HG03432 (cell line): Measurements from ENCODE around the gene CATSPER1.
"Not testable (repeated sequence)": the region's sequence is repeated elsewhere in the genome, so short reads cannot be mapped to it uniquely, and the experiment has no call there.

ENCODE experiments used
- ATAC-seq: cut with Tn5 transposase; IDR thresholded peaks from one replicate; pipeline ENCODE4 v1.9.1; 2021; ENCODE audit warnings: mild to moderate bottlenecking, moderate library complexity; ENCODE audit not compliant: unreplicated experiment

Gene CATSPER1

DNA sequence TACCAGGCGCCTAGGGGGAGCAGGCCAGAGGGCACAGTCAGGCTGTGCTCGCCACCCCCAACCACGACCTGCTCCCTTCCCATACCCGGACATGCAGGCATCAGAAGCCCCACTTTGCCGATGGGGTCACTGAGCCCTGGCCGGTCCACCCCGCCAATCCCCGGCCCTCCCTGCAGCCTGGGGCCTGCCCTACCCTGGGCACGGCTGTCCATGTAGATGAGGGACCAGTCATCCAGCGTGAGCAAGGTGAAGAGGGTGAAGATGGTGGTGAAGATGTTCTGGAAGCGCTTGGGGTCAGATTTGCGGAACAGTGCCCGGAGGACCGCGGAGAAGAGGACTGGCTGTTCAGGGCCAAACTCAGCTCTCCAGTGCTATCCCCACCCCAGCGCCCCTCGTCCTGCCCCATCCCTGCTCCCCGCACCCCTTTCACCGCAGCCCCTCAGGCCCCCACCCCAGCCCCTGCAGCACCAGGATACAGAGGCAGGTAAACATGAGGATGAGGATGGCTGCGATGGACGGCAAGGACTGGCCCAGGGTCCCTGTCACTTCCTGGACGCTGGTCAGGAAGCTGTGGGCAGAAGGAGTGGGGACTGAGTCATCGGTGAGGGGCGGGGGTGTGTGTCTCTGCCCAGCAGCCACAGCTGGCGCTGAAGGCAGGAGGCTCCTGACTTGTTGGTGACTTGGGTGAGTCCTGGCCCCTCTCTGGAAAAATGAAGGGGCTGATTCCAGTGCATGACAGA lies 5.5 kb downstream of the CATSPER1 start:
- ATAC-seq, result no peak

DNA sequence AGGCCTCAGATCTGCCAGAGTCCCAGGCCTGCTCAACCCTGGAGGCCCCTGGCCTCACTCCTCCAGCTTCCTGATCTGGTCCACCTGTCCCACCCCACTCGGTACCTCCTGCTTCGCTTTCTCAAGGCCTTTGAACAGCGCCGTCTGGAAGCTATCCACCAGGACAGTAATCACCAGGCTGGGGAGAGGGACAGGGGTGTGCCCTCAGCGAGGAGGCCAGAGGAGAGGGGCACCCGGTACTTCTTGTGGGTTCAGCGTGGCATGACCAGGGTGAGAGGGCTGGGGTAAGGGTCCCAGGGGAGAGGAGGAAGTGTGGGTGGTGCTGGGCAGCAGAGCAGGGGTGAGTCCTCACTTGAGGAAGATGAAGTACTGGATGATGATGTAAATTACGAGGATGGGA lies 6.1 kb downstream of the CATSPER1 start:
- no peak for ATAC-seq

DNA sequence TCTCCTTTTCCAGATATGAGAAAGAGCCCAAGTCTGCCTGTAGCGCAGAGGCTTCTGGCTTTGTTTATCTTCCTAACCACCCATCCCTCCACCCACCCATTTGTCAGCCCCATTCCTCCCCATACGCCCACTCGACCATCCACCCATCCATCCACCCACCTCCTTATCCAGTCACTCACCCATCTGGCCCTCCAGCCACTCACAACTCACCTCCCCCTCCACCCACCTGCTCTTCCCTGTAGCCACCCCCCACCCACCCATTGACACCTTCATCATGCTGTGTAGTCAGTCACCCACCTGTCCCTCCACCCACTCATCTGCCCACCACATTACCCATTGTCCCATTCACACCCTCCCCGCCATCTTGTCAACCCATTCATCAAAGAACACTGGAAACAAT lies 9.0 kb downstream of the CATSPER1 start:
- no peak for ATAC-seq

DNA sequence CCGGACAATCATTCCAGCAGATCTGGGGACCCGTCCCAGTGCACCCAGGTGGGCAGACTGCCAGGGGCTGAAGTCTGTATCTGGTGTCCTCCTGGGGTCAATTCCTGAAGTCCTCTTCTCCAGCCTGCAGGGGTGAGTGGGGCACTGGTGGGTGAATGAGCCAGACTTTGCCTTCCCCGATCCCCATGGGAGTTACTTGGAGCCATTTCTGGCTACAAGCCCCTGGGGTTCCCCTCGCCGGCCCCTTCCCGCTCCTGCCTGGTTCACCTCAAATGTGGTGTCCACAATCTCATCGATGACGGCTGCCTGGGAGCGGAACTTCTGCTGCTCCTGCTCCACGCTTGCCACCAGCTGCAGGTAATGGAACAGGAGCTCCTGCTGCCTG lies 9.5 kb downstream of the CATSPER1 start:
- ATAC-seq, result no peak

DNA sequence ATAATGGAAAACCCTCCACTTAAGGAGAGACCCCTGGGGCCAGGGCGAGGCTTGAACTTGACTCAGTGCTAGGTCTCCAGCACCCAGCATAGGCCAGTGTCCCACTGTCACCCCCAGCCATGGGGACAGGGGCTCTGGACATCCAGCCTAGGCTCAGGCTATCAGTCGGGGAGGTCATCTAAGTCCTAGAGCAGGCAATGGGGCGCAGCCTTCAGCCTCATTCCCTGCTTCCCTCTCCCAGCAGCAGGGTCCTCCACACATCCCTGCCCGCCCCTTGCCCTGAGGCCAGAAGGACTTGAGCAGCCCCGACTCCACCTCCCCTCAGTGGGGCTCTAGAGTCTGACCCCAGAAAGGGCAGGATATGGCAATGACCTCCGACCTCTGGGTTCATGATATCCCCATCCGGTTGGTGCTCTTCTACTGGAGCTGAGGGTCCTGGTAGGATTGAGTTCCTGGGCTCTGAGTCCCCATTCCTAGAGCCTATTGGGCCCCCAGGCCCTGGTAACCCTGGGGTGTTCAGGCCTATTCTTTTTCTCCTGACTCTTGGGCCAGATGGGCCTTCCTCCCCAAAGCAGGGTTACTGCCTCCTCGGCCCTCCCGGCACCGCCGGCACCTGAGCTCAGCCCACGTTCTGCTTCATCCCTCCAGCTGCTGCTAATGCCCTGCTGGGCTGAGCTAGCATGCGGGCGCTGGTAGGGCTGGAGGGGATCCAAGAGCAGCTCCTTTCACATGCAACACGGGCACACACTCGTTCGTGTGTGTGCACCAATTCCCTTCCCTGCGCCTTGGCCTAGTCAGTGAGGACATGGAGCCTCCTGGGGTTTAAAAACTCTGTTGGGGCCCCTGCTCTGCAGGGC lies 10.1 kb downstream of the CATSPER1 start:
- ATAC-seq, result no peak

DNA sequence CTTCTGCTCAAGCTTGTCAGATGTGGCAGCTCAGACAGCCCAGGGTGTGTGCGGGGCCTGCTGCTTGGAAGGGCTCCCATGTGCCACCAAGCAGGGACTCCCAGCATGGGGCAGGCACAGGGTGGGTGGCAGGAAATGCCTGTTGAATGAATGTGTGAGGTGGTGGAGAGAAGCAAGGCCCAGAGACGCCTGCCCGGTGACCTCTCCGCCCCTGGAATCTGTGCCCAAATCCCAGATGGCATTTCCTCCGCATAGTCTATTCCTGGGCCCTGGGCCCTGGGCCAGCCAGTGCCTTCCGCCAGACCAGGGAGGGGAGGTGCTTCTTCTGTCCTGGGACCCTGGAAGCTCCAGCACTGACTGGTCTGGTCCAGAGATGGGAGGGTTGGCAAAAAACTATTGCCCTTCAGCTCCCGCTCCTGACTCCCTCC lies 10.8 kb downstream of the CATSPER1 start:
- ATAC-seq, result no peak

DNA sequence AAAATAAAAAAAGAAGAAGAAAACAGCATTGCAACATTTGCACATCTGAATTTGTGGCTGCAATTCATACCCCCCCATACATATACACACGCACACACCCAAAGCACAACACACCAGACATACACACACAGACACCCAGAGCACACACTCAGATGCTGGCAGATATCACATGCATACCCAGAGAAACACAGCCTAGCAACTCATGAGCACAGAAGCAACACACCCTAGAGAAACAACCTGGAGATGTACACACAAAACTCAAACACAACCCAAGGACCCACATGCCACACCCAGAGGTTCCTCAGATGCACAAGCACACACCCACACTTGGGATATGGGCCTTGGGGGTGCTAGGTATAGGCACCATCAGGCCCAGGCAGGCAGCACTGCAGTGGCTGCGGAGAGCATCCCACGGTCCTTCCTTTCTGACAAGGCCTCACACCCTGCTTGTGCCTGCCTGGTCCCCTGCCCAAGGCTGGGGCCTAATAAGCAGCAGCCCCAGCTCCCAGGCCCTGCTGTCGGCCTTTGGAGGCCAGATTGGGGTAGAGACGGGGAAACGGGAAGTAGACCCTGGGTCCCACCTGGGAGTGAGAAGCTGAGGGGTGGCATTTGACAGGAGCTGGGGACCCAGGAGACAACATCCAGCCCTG lies 11.3 kb downstream of the CATSPER1 start:
- no peak for ATAC-seq

DNA sequence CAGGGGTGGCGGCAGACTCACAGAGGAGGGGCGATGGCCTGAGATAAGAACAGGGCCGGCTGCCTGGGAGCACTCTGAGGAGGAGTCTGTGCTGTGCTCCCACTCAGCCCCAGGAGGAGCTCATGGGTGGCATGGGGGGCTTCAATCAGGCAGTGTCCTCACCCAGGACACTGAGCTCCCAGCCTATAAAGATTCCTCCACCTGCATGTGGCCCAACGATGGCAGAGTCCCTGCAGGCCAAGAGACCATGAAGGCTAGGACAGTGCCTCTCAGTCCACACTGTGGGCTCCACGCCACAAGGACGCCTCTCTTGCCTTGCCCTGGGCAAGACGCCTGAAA lies 12.5 kb downstream of the CATSPER1 start:
- no peak for ATAC-seq

DNA sequence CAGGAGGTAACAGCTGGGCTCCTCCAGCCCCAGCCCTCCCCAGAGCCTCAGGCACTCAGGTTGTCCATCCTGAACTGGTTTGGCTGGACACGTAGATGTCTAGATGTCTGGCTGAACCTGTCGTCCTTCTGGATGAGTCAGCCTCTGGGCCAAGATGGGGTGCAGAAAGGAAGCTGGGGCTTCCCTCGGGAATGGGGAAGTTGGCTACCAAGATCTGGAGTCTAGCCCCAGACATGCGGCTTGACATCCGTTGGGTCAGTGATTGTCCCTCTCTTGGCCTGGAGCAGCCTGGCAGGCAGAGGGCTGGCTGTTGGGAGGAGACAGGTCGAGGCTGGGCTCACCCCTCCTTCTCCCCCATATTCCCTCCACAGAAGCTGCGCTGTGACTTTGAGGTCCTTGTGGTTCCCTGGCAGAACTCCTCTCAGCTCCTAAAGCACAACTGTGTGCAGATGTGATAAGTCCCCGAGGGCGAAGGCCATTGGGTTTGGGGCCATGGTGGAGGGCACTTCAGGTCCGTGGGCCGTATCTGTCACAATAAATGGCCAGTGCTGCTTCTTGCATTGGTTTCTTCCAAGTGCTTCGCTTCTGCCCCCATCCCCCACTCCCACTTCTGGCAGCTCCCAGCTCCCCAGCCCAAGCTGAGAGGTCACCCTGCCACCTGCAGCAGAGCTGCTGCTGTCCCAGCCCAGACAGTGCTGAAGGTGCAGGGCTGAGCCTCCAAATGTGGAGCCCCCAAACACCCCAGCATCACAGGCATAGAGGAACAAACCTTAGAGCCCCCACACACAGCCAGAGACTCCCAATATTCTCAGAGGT lies 13.1 kb downstream of the CATSPER1 start:
- ATAC-seq, result no peak

DNA sequence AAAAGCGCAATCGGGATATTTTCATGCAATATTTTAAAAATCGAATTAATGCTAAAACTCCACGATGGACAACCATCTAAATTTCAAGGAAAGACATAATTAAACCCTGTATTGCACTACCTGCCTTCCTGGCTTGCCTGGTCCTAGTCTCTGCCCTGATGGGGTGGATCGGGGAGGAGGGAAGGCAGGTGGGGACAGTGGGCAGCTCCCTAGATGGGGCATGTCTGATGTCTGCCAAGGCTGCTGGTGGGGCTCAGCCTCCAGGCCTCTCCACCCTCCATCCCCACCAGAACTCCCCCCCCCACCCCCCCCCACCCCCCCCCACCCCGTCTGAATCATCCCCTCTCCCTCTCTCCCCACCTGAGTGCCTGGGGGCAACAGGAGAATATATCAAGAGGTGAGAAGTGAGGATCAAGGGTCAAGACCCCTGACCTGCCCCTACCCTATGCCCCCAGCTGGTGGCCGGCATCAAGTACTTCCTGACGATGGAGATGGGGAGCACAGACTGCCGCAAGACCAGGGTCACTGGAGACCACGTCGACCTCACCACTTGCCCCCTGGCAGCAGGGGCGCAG lies 13.8 kb downstream of the CATSPER1 start:
- ATAC-seq, result no peak

DNA sequence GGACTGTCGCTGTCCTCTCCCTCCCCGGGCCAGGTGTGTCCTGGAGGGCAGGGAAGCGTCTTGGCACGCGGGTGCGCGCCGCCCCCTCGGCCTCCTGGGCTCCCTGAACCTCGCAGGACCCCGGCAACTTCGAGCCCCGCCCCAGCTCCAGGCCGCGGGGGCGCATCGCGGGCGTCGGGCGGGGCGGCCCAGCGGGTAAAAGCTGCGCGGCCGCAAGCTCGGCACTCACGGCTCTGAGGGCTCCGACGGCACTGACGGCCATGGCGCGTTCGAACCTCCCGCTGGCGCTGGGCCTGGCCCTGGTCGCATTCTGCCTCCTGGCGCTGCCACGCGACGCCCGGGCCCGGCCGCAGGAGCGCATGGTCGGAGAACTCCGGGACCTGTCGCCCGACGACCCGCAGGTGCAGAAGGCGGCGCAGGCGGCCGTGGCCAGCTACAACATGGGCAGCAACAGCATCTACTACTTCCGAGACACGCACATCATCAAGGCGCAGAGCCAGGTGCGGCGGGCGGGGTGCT lies 14.4 kb downstream of the CATSPER1 start, which contains the start of gene CST6:
Gene CST6 (plus strand): TSS at position 224 of the 519 bp plus-strand sequence. CDS start 37 bp downstream, at position 261.
- no peak for ATAC-seq

DNA sequence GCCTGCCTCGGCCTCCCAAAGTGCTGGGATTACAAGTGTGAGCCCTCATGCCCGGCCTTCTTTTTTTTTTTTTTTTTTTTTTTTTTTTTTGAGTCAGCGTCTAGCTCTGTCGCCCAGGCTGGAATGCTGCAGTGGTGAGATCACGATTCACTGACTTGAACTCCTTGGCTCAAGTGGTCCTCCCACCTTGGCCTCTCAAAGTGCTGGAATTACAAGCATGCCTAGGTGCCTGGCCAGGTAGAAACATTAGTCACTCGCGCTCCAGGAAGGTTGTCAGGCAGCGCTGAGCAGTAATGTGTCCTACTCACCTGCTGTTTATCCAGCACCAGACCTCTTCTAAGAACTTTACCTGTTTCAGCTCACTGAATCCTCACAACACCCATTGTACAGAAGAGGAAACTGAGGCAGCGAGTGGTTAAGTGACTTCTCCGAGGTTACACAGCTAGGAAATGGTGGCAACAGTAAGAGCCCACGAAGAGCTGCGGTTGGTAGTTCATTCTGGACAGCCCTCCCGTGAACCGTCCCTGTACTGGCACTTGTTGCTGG lies 15.0 kb downstream of the CATSPER1 start:
- no peak for ATAC-seq

DNA sequence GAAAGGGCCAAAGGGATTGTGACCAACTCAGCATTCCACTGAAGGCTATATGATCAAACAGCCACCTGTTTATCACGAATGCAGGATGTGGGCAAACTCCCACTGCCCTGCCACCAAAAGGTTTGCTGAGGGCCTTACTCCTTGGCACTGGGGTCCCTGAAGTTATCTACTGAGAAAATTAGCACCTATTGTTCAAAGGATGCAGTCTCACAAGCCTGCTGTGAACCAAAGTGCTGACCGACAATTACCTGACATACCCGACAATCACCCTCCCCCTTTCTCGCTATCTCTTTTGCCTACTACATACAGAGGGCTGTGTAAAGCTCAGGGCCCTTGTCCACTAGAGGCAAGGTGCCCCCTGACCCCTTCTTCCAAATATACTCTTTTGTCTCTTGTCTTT lies 16.2 kb downstream of the CATSPER1 start:
- ATAC-seq, result not testable (repeated sequence)

DNA sequence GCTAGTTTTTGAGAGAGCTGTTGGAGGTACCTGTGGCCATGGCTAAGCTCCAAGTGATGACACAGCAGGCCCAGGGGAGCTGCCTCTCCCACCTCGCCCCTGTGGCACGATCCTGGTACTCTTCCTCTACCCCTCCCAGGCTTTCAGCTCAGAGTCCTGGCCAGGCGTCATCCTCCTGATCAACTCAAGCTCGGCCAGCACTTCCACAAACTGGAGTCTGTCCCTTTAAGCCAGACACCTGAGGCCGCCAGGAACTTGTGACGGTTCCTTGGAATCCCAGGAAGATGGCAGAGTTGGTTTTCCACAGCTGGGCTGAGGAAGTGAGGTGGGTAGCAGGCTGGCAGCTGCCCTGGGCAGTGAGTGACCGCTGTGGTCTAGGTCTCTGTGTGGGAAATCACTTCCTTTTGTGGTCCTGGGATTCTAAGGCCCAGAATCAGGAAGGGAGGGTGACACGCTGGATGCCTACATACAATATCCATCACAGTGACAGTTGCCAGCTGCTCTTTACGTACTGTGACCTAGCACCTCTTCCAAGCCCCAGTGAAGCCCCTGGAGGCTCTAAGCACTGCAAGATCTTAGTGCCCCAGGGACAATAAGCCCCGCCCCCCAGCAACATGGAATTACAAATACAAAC lies 17.7 kb downstream of the CATSPER1 start:
- ATAC-seq, result no peak

DNA sequence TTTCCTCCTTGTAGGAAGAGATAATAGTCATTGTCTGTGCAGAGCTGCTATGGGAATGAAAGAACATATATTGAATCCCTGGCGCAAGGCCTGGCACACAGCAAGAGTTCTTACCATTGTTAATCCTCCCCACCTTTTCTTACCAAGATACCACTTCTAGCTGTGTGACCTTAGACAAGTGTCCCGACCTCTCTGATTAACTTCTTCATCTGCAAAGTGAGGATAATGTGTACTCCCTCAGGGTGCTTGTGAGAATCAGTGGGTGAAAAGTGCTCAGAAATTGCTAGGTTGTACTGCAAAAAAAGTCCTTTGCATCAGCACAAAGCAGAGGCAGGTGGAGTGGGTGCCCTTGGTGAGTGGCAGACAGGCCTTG lies 18.2 kb downstream of the CATSPER1 start:
- no peak for ATAC-seq

DNA sequence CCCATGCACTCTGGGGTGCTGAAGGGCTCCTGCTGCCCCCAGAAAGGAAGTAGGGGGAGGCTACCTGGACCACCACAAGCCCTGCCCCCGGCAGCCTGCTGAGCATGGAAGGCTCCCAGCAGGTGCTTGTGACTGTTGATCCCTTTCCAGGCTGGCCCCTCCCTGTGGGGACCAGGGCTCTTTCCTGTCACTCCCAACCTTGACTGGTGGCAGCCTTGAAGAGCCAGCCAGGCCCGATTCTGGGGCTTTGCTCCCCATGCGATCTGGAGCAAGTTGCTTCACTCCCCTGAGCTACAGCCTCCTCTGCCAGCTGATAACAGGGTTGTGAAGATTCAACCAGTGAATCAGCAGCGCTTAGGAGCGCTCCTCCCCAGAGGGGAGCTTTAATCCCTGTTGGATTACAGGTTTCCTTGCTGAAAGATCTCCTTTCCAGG lies 19.1 kb downstream of the CATSPER1 start:
- no peak for ATAC-seq

DNA sequence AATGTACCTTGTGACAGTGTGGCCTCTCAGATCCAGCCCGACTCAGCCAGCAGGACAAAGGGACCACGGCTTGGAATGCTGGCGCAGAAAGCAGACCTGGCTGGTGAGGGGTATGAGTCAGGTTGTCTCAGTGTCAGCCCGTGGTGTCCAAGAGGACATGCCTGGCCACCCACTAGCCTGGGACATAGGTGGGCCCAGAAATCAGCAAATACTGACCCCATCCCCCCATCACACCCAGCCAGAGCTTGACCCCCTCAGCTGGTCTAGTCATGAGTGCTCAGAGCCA lies 19.4 kb downstream of the CATSPER1 start:
- no peak for ATAC-seq

DNA sequence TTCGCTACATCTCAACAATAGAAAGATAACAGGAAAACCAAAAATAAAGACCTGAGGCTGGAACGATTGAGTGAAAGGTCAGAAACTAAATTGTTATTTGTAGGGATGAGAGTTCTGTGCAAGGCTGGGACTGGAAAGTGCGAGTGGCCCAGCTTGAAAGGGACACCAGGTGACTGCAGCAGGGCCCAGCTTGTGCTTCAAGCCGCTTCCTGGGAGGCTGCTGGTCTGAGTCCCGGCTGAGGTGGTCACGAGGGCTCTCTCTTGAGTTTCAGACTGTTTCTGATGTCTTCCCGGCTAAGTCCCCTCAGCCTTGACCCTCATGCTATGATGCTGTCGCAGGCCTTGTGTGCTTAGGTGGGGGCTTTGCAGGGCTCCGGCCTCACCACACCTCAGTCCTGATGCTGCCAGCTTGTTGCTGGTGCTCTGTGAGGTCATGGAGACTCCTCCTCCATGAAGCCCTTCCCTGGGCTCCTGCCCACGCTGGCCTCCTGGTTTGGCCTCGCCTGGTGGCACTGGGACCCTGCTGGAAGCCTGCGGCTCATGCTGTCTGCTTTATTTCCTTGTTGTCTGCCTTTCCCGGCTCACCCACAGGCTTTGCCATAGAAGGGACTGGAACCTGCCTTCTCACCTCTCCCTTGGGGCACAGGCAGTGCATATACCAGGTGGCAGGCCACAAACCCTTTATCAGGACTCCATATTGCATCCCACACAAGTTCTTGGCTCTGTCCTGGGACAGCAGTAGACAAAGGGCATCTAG lies 20.0 kb downstream of the CATSPER1 start:
- no peak for ATAC-seq

DNA sequence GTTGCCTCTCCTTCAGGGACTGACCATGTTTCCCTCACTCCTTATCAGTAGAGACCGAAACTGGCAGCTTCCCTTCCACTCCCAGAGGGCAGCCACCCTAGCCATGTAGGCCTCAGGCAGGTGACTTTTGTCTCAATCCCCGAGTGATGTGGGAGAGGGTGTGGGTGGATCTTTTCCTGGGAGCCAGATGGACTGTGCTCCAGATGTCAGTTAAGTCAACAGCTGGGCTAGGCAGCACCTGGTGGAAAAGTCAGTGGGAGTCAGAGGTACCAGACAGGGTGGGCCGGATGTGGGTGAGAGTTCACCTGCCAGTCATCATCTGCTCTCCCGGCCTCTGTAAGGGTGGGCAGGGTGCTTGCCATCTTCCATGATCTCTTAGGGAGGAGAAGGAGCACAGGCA lies 22.1 kb downstream of the CATSPER1 start:
- ATAC-seq, result no peak
